Loucy (cell line): ENCODE results near the gene SCPEP1.
A peak's percentile ranks its signal among the peaks of the same experiment; 100 is the strongest.

Experiments
- H2AFZ ChIP-seq: fragments of 200-600 bp; sonication (generic); 2 replicates; pipeline ENCODE4 v1.6.0; 2016; ENCODE audit warnings: antibody characterized with exemption, mild to moderate bottlenecking, low read length, moderate library complexity
- H3F3A ChIP-seq: fragments of 200-600 bp; 2 replicates; pipeline ENCODE4 v1.6.0; 2016; ENCODE audit warnings: antibody characterized with exemption, low read depth, mild to moderate bottlenecking
- H3K27me3 ChIP-seq: fragments of 200-600 bp; sonication (generic); 2 replicates; pipeline ENCODE4 v1.6.1; 2014; ENCODE audit warnings: low read length, mild to moderate bottlenecking; ENCODE audit not compliant: insufficient read depth, poor library complexity, severe bottlenecking
- H3K36me3 ChIP-seq: fragments of 200-600 bp; sonication (generic); 2 replicates; pipeline ENCODE4 v1.6.1; 2016; ENCODE audit warnings: low read length; ENCODE audit not compliant: insufficient read depth
- H3K4me1 ChIP-seq: fragments of 200-600 bp; sonication (generic); 2 replicates; pipeline ENCODE4 v1.5.1; 2014; ENCODE audit warnings: low read length, mild to moderate bottlenecking; ENCODE audit not compliant: insufficient read depth, poor library complexity, severe bottlenecking
- H3K4me2 ChIP-seq: fragments of 200-600 bp; sonication (generic); 2 replicates; pipeline ENCODE4 v1.6.0; 2014; ENCODE audit warnings: antibody characterized with exemption, low read length, low read depth, mild to moderate bottlenecking; ENCODE audit not compliant: poor library complexity, severe bottlenecking
- H3K4me3 ChIP-seq: fragments of 200-600 bp; sonication (generic); 2 replicates; pipeline ENCODE4 v1.5.1; 2014; ENCODE audit warnings: low read length, mild to moderate bottlenecking, mixed read lengths; ENCODE audit not compliant: poor library complexity, severe bottlenecking
- H3K79me2 ChIP-seq: fragments of 200-600 bp; sonication (generic); 2 replicates; pipeline ENCODE4 v1.6.1; 2014; ENCODE audit warnings: low read length; ENCODE audit not compliant: insufficient read depth
- H3K9ac ChIP-seq: fragments of 200-600 bp; sonication (generic); 2 replicates; pipeline ENCODE4 v1.6.0; 2014; ENCODE audit warnings: mild to moderate bottlenecking, low read depth, low read length, moderate library complexity; ENCODE audit not compliant: poor library complexity, severe bottlenecking
- H3K9me2 ChIP-seq: fragments of 200-600 bp; sonication (generic); replicated peaks from 2 replicates; pipeline ENCODE4 v1.6.1; 2016; ENCODE audit warnings: low read depth, low read length, mixed read lengths
- H3K9me3 ChIP-seq: fragments of 200-600 bp; sonication (generic); 2 replicates; pipeline ENCODE4 v1.6.1; 2014; ENCODE audit warnings: mild to moderate bottlenecking, antibody characterized with exemption, low read length, low read depth; ENCODE audit not compliant: insufficient read depth
- H4K20me1 ChIP-seq: fragments of 200-600 bp; sonication (generic); 2 replicates; pipeline ENCODE4 v1.6.0; 2014; ENCODE audit warnings: antibody characterized with exemption, low read length, mild to moderate bottlenecking; ENCODE audit not compliant: insufficient read depth, poor library complexity, severe bottlenecking
- CTCF ChIP-seq: fragments of 200-600 bp; sonication (generic); conservative IDR thresholded peaks from 2 replicates; pipeline ENCODE4 v1.5.1; 2014; ENCODE audit warnings: mild to moderate bottlenecking, antibody characterized with exemption, low read length
- EZH2phosphoT487 ChIP-seq: fragments of 200-600 bp; IDR thresholded peaks from 2 replicates; pipeline ENCODE4 v1.6.1; 2018; ENCODE audit warnings: antibody characterized with exemption, mild to moderate bottlenecking, moderate library complexity, borderline replicate concordance

The SCPEP1 gene

GRCh38 chr17:57006040-57006439 is 28.1 kb downstream of the SCPEP1 start:
- no peaks in the 10 kb centered on the region for H3K9me3 ChIP-seq
- no peak overlapping the region for H3K9ac ChIP-seq
- no peaks in the 10 kb centered on the region for H3K9me2 ChIP-seq
- no peaks in the 10 kb centered on the region for H3K36me3 ChIP-seq
- H3K4me3 ChIP-seq, result no peak overlapping the region
- peaks cover 17% of the 10 kb centered on the region for H3K4me1 ChIP-seq
- no peaks in the 10 kb centered on the region for H4K20me1 ChIP-seq
- H2AFZ ChIP-seq, result no peak overlapping the region
- TF ChIP-seq EZH2phosphoT487 (no peak), CTCF (no peak)
- no peaks in the 10 kb centered on the region for H3K27me3 ChIP-seq
- no peak overlapping the region for H3K4me2 ChIP-seq
- no peaks in the 10 kb centered on the region for H3F3A ChIP-seq
- no peaks in the 10 kb centered on the region for H3K79me2 ChIP-seq

- no peaks in the 10 kb centered on the region for H3K9me2 ChIP-seq
- no peaks in the 10 kb centered on the region for H3K79me2 ChIP-seq
- TF ChIP-seq CTCF (no peak), EZH2phosphoT487 (no peak)
- H3K9me3 ChIP-seq, result no peaks in the 10 kb centered on the region
- H3K4me2 ChIP-seq, result no peak overlapping the region
- H3K27me3 ChIP-seq, result no peaks in the 10 kb centered on the region
- H3K4me1 ChIP-seq, result peaks cover 17% of the 10 kb centered on the region
- no peaks in the 10 kb centered on the region for H3K36me3 ChIP-seq
- H3F3A ChIP-seq, result no peaks in the 10 kb centered on the region
- H3K4me3 ChIP-seq, result no peak overlapping the region
- no peak overlapping the region for H2AFZ ChIP-seq
- no peaks in the 10 kb centered on the region for H4K20me1 ChIP-seq
- no peak overlapping the region for H3K9ac ChIP-seq
These were observed 31.0 kb downstream of the SCPEP1 start for GRCh38 chr17:57008958-57009357.

- H4K20me1 ChIP-seq, result no peaks in the 10 kb centered on the region
- no peak overlapping the region for H3K9ac ChIP-seq
- peak overlapping the region; percentile 27 for H3K4me2 ChIP-seq
- no peaks in the 10 kb centered on the region for H3K36me3 ChIP-seq
- H3K9me3 ChIP-seq, result no peaks in the 10 kb centered on the region
- peak overlapping the region; percentile 76 for H2AFZ ChIP-seq
- no peaks in the 10 kb centered on the region for H3K27me3 ChIP-seq
- peaks cover 12% of the 10 kb centered on the region for H3K4me1 ChIP-seq
- TF ChIP-seq CTCF (peak; percentile 81), EZH2phosphoT487 (no peak)
- no peaks in the 10 kb centered on the region for H3K9me2 ChIP-seq
- H3K4me3 ChIP-seq, result peak overlapping the region; percentile 8
- no peaks in the 10 kb centered on the region for H3F3A ChIP-seq
- no peaks in the 10 kb centered on the region for H3K79me2 ChIP-seq
These were observed 32.0 kb downstream of the SCPEP1 start for GRCh38 chr17:57009737-57010445.
